Stimulated activated CD8-positive, alpha-beta memory T cell treated with anti-CD3 and anti-CD28 coated beads, Interleukin-15, amount 100 ng/mL, for 24 hours (primary cell): Measurements from ENCODE around the gene C16orf89.
"Not testable (repeated sequence)": the region's sequence is repeated elsewhere in the genome, so short reads cannot be mapped to it uniquely, and the experiment has no call there.

Source experiments
- DNase-seq: peaks from one replicate; pipeline ENCODE4 v3.0.0-alpha.2; 2020; ENCODE audit warnings: low read depth

Gene C16orf89

GRCh38 chr16:5065813-5066212 lies at the start of gene C16orf89:
Gene C16orf89, minus strand, starts transcription at chr16:5065956. Its CDS starts 48 bp downstream, at chr16:5065908.
- no peak for DNase-seq

GRCh38 chr16:5110933-5111332 lies 45.2 kb upstream of the C16orf89 start:
- not testable (repeated sequence) for DNase-seq

- no peak for DNase-seq
Observed at GRCh38 chr16:5108505-5109158, 42.9 kb upstream of the C16orf89 start.

- not testable (repeated sequence) for DNase-seq
Observed at GRCh38 chr16:5105039-5105438, 39.3 kb upstream of the C16orf89 start.

GRCh38 chr16:5103296-5104032 lies 37.7 kb upstream of the C16orf89 start:
- DNase-seq: not testable (repeated sequence)

- not testable (repeated sequence) for DNase-seq
Observed at GRCh38 chr16:5099174-5099573, 33.4 kb upstream of the C16orf89 start.

- peak; percentile 39 for DNase-seq
Observed at GRCh38 chr16:5098221-5099159, 32.7 kb upstream of the C16orf89 start.

GRCh38 chr16:5097470-5098220 lies 31.9 kb upstream of the C16orf89 start, which contains the start of gene EEF2KMT:
Gene EEF2KMT, minus strand, starts transcription at chr16:5097795. Its CDS starts 56 bp downstream, at chr16:5097739.
- peak; percentile 83 for DNase-seq

GRCh38 chr16:5097061-5097469 lies 31.3 kb upstream of the C16orf89 start:
- DNase-seq: peak; percentile 15

- not testable (repeated sequence) for DNase-seq
Observed at GRCh38 chr16:5096437-5097060, 30.8 kb upstream of the C16orf89 start.

- not testable (repeated sequence) for DNase-seq
Observed at GRCh38 chr16:5095145-5095830, 29.5 kb upstream of the C16orf89 start.

GRCh38 chr16:5093746-5094145 lies 28.0 kb upstream of the C16orf89 start:
- DNase-seq: not testable (repeated sequence)

- not testable (repeated sequence) for DNase-seq
Observed at GRCh38 chr16:5093081-5093480, 27.3 kb upstream of the C16orf89 start.

GRCh38 chr16:5090592-5090991 lies 24.8 kb upstream of the C16orf89 start:
- not testable (repeated sequence) for DNase-seq

- DNase-seq: not testable (repeated sequence)
Observed at GRCh38 chr16:5089911-5090555, 24.3 kb upstream of the C16orf89 start.

GRCh38 chr16:5088936-5089335 lies 23.2 kb upstream of the C16orf89 start:
- DNase-seq: not testable (repeated sequence)

- DNase-seq: not testable (repeated sequence)
Observed at GRCh38 chr16:5088086-5088790, 22.5 kb upstream of the C16orf89 start.

- DNase-seq: not testable (repeated sequence)
Observed at GRCh38 chr16:5085716-5086115, 20.0 kb upstream of the C16orf89 start.

GRCh38 chr16:5084802-5085201 lies 19.0 kb upstream of the C16orf89 start:
- DNase-seq: peak; percentile 16
